ENCODE data around the gene ERBB4.

Gene ERBB4

GRCh38 chr2:211396815-211397214 is 1141.8 kb downstream of the ERBB4 start:
- Histone ChIP-seq H3K27me3 (ENCODE audit: control insufficient read depth in 2 of 2, insufficient read depth in 2 of 2, low read length in 2 of 2) (no peaks in the 10 kb centered on the region), H3K27ac (ENCODE audit: low read depth in 2 of 2, low read length in 2 of 2) (no peak overlapping the region), H3K36me3 (ENCODE audit: control insufficient read depth in 2 of 2, insufficient read depth in 2 of 2, low read length in 2 of 2) (no peaks in the 10 kb centered on the region), H3K4me3 (ENCODE audit: low read length in 2 of 2) (no peak overlapping the region), H3K9ac (ENCODE audit: low read depth in 1 of 2, low read length in 2 of 2) (no peak overlapping the region), H3K9me3 (ENCODE audit: control insufficient read depth in 2 of 2, low read length in 2 of 2) (no peaks in the 10 kb centered on the region), H3K4me1 (ENCODE audit: control insufficient read depth in 2 of 2, insufficient read depth in 2 of 2, low read length in 2 of 2) (no peaks in the 10 kb centered on the region)

GRCh38 chr2:211391189-211391567 is 1147.4 kb downstream of the ERBB4 start:
- Histone ChIP-seq H3K27me3 (ENCODE audit: control insufficient read depth in 2 of 2, insufficient read depth in 2 of 2, low read length in 2 of 2) (no peaks in the 10 kb centered on the region), H3K4me3 (ENCODE audit: low read length in 2 of 2) (no peak overlapping the region), H3K4me1 (ENCODE audit: control insufficient read depth in 2 of 2, insufficient read depth in 2 of 2, low read length in 2 of 2) (no peaks in the 10 kb centered on the region), H3K36me3 (ENCODE audit: control insufficient read depth in 2 of 2, insufficient read depth in 2 of 2, low read length in 2 of 2) (no peaks in the 10 kb centered on the region), H3K27ac (ENCODE audit: low read depth in 2 of 2, low read length in 2 of 2) (no peak overlapping the region), H3K9ac (ENCODE audit: low read depth in 1 of 2, low read length in 2 of 2) (no peak overlapping the region), H3K9me3 (ENCODE audit: control insufficient read depth in 2 of 2, low read length in 2 of 2) (no peaks in the 10 kb centered on the region)

- no peaks in the 10 kb centered on the region for H3K27me3 ChIP-seq (ENCODE audit: control insufficient read depth in 2 of 2, insufficient read depth in 2 of 2, low read length in 2 of 2)
- H3K27ac ChIP-seq (ENCODE audit: low read depth in 2 of 2, low read length in 2 of 2): no peak overlapping the region
- H3K4me1 ChIP-seq (ENCODE audit: control insufficient read depth in 2 of 2, insufficient read depth in 2 of 2, low read length in 2 of 2): no peaks in the 10 kb centered on the region
- H3K36me3 ChIP-seq (ENCODE audit: control insufficient read depth in 2 of 2, insufficient read depth in 2 of 2, low read length in 2 of 2): no peaks in the 10 kb centered on the region
- H3K9ac ChIP-seq (ENCODE audit: low read depth in 1 of 2, low read length in 2 of 2): no peak overlapping the region
- H3K9me3 ChIP-seq (ENCODE audit: control insufficient read depth in 2 of 2, low read length in 2 of 2): no peaks in the 10 kb centered on the region
- H3K4me3 ChIP-seq (ENCODE audit: low read length in 2 of 2): no peak overlapping the region
Measured at GRCh38 chr2:211390536-211391188, 1147.9 kb downstream of the ERBB4 start.

- Histone ChIP-seq H3K36me3 (ENCODE audit: control insufficient read depth in 2 of 2, insufficient read depth in 2 of 2, low read length in 2 of 2) (no peaks in the 10 kb centered on the region), H3K9ac (ENCODE audit: low read depth in 1 of 2, low read length in 2 of 2) (no peak overlapping the region), H3K4me3 (ENCODE audit: low read length in 2 of 2) (no peak overlapping the region), H3K27me3 (ENCODE audit: control insufficient read depth in 2 of 2, insufficient read depth in 2 of 2, low read length in 2 of 2) (no peaks in the 10 kb centered on the region), H3K4me1 (ENCODE audit: control insufficient read depth in 2 of 2, insufficient read depth in 2 of 2, low read length in 2 of 2) (no peaks in the 10 kb centered on the region), H3K27ac (ENCODE audit: low read depth in 2 of 2, low read length in 2 of 2) (no peak overlapping the region), H3K9me3 (ENCODE audit: control insufficient read depth in 2 of 2, low read length in 2 of 2) (no peaks in the 10 kb centered on the region)
Measured at GRCh38 chr2:211387734-211388133, 1150.9 kb downstream of the ERBB4 start.

GRCh38 chr2:211380041-211380440 is 1158.6 kb downstream of the ERBB4 start:
- H3K9ac ChIP-seq (ENCODE audit: low read depth in 1 of 2, low read length in 2 of 2): no peak overlapping the region

GRCh38 chr2:211376410-211376809 is 1162.2 kb downstream of the ERBB4 start:
- Histone ChIP-seq H3K36me3 (ENCODE audit: control insufficient read depth in 2 of 2, insufficient read depth in 2 of 2, low read length in 2 of 2) (no peaks in the 10 kb centered on the region), H3K27ac (ENCODE audit: low read depth in 2 of 2, low read length in 2 of 2) (no peak overlapping the region), H3K9ac (ENCODE audit: low read depth in 1 of 2, low read length in 2 of 2) (no peak overlapping the region), H3K9me3 (ENCODE audit: control insufficient read depth in 2 of 2, low read length in 2 of 2) (no peaks in the 10 kb centered on the region), H3K4me3 (ENCODE audit: low read length in 2 of 2) (no peak overlapping the region), H3K4me1 (ENCODE audit: control insufficient read depth in 2 of 2, insufficient read depth in 2 of 2, low read length in 2 of 2) (no peaks in the 10 kb centered on the region), H3K27me3 (ENCODE audit: control insufficient read depth in 2 of 2, insufficient read depth in 2 of 2, low read length in 2 of 2) (no peaks in the 10 kb centered on the region)

More at GRCh38 chr2:211380041-211380440, 1158.6 kb downstream of the ERBB4 start:
- H3K36me3 ChIP-seq (ENCODE audit: control insufficient read depth in 2 of 2, insufficient read depth in 2 of 2, low read length in 2 of 2): no peaks in the 10 kb centered on the region
- H3K4me3 ChIP-seq (ENCODE audit: low read length in 2 of 2): no peak overlapping the region
- no peak overlapping the region for H3K27ac ChIP-seq (ENCODE audit: low read depth in 2 of 2, low read length in 2 of 2)
- H3K4me1 ChIP-seq (ENCODE audit: control insufficient read depth in 2 of 2, insufficient read depth in 2 of 2, low read length in 2 of 2): no peaks in the 10 kb centered on the region
- no peaks in the 10 kb centered on the region for H3K9me3 ChIP-seq (ENCODE audit: control insufficient read depth in 2 of 2, low read length in 2 of 2)
- H3K27me3 ChIP-seq (ENCODE audit: control insufficient read depth in 2 of 2, insufficient read depth in 2 of 2, low read length in 2 of 2): no peaks in the 10 kb centered on the region

- H3K4me1 ChIP-seq (ENCODE audit: control insufficient read depth in 2 of 2, insufficient read depth in 2 of 2, low read length in 2 of 2): no peaks in the 10 kb centered on the region
- no peaks in the 10 kb centered on the region for H3K27me3 ChIP-seq (ENCODE audit: control insufficient read depth in 2 of 2, insufficient read depth in 2 of 2, low read length in 2 of 2)
- no peaks in the 10 kb centered on the region for H3K9me3 ChIP-seq (ENCODE audit: control insufficient read depth in 2 of 2, low read length in 2 of 2)
- H3K9ac ChIP-seq (ENCODE audit: low read depth in 1 of 2, low read length in 2 of 2): no peak overlapping the region
- no peak overlapping the region for H3K4me3 ChIP-seq (ENCODE audit: low read length in 2 of 2)
- H3K36me3 ChIP-seq (ENCODE audit: control insufficient read depth in 2 of 2, insufficient read depth in 2 of 2, low read length in 2 of 2): no peaks in the 10 kb centered on the region
- H3K27ac ChIP-seq (ENCODE audit: low read depth in 2 of 2, low read length in 2 of 2): no peak overlapping the region
Measured at GRCh38 chr2:211373203-211373602, 1165.4 kb downstream of the ERBB4 start.

GRCh38 chr2:211371465-211371864 is 1167.1 kb downstream of the ERBB4 start:
- no peaks in the 10 kb centered on the region for H3K36me3 ChIP-seq (ENCODE audit: control insufficient read depth in 2 of 2, insufficient read depth in 2 of 2, low read length in 2 of 2)
- no peaks in the 10 kb centered on the region for H3K27me3 ChIP-seq (ENCODE audit: control insufficient read depth in 2 of 2, insufficient read depth in 2 of 2, low read length in 2 of 2)
- H3K27ac ChIP-seq (ENCODE audit: low read depth in 2 of 2, low read length in 2 of 2): no peak overlapping the region
- H3K4me1 ChIP-seq (ENCODE audit: control insufficient read depth in 2 of 2, insufficient read depth in 2 of 2, low read length in 2 of 2): no peaks in the 10 kb centered on the region
- no peak overlapping the region for H3K4me3 ChIP-seq (ENCODE audit: low read length in 2 of 2)
- H3K9ac ChIP-seq (ENCODE audit: low read depth in 1 of 2, low read length in 2 of 2): no peak overlapping the region
- no peaks in the 10 kb centered on the region for H3K9me3 ChIP-seq (ENCODE audit: control insufficient read depth in 2 of 2, low read length in 2 of 2)

- H3K27me3 ChIP-seq (ENCODE audit: control insufficient read depth in 2 of 2, insufficient read depth in 2 of 2, low read length in 2 of 2): no peaks in the 10 kb centered on the region
- H3K4me3 ChIP-seq (ENCODE audit: low read length in 2 of 2): no peak overlapping the region
- no peak overlapping the region for H3K9ac ChIP-seq (ENCODE audit: low read depth in 1 of 2, low read length in 2 of 2)
- no peaks in the 10 kb centered on the region for H3K36me3 ChIP-seq (ENCODE audit: control insufficient read depth in 2 of 2, insufficient read depth in 2 of 2, low read length in 2 of 2)
- no peaks in the 10 kb centered on the region for H3K4me1 ChIP-seq (ENCODE audit: control insufficient read depth in 2 of 2, insufficient read depth in 2 of 2, low read length in 2 of 2)
- no peak overlapping the region for H3K27ac ChIP-seq (ENCODE audit: low read depth in 2 of 2, low read length in 2 of 2)
- H3K9me3 ChIP-seq (ENCODE audit: control insufficient read depth in 2 of 2, low read length in 2 of 2): no peaks in the 10 kb centered on the region
Measured at GRCh38 chr2:211368467-211368866, 1170.1 kb downstream of the ERBB4 start.

- Histone ChIP-seq H3K27ac (ENCODE audit: low read depth in 2 of 2, low read length in 2 of 2) (no peak overlapping the region), H3K36me3 (ENCODE audit: control insufficient read depth in 2 of 2, insufficient read depth in 2 of 2, low read length in 2 of 2) (no peaks in the 10 kb centered on the region), H3K9me3 (ENCODE audit: control insufficient read depth in 2 of 2, low read length in 2 of 2) (no peaks in the 10 kb centered on the region), H3K9ac (ENCODE audit: low read depth in 1 of 2, low read length in 2 of 2) (no peak overlapping the region), H3K4me1 (ENCODE audit: control insufficient read depth in 2 of 2, insufficient read depth in 2 of 2, low read length in 2 of 2) (no peaks in the 10 kb centered on the region), H3K27me3 (ENCODE audit: control insufficient read depth in 2 of 2, insufficient read depth in 2 of 2, low read length in 2 of 2) (no peaks in the 10 kb centered on the region), H3K4me3 (ENCODE audit: low read length in 2 of 2) (no peak overlapping the region)
Measured at GRCh38 chr2:211367711-211368110, 1170.9 kb downstream of the ERBB4 start.

- Histone ChIP-seq H3K4me1 (ENCODE audit: control insufficient read depth in 2 of 2, insufficient read depth in 2 of 2, low read length in 2 of 2) (no peaks in the 10 kb centered on the region), H3K36me3 (ENCODE audit: control insufficient read depth in 2 of 2, insufficient read depth in 2 of 2, low read length in 2 of 2) (no peaks in the 10 kb centered on the region), H3K9me3 (ENCODE audit: control insufficient read depth in 2 of 2, low read length in 2 of 2) (no peaks in the 10 kb centered on the region), H3K4me3 (ENCODE audit: low read length in 2 of 2) (no peak overlapping the region), H3K27me3 (ENCODE audit: control insufficient read depth in 2 of 2, insufficient read depth in 2 of 2, low read length in 2 of 2) (no peaks in the 10 kb centered on the region), H3K9ac (ENCODE audit: low read depth in 1 of 2, low read length in 2 of 2) (no peak overlapping the region), H3K27ac (ENCODE audit: low read depth in 2 of 2, low read length in 2 of 2) (no peak overlapping the region)
Measured at GRCh38 chr2:211367293-211367692, 1171.3 kb downstream of the ERBB4 start.

Data from mucosa of rectum (tissue), 2 donors.